Neural progenitor cell (in vitro differentiated cells): ENCODE results near the gene PRDM4. TPM values are rescaled to one million over a fixed set of nuclear protein-coding genes. Genes with fewer than 3 reads are reported as not detected.
A peak's percentile ranks its signal among the peaks of the same experiment; 100 is the strongest.

Source experiments
- DNase-seq: peaks from one replicate; pipeline ENCODE4 v3.0.0-alpha.2; 2016; ENCODE audit warnings: low spot score
- H2AFZ ChIP-seq: fragments of 200-600 bp; sonication (generic); replicated peaks from 2 replicates; pipeline ENCODE4 v1.6.1; 2016; ENCODE audit warnings: antibody characterized with exemption
- H3F3A ChIP-seq: fragments of 200-600 bp; sonication (generic); 2 replicates; pipeline ENCODE4 v1.6.1; 2016; ENCODE audit warnings: antibody characterized with exemption, low read depth
- H3K27ac ChIP-seq: fragments of 200-600 bp; sonication (generic); 2 replicates; pipeline ENCODE4 v1.5.1; 2016; ENCODE audit warnings: mild to moderate bottlenecking
- H3K27me3 ChIP-seq: fragments of 200-600 bp; sonication (generic); 2 replicates; pipeline ENCODE4 v1.6.1; 2016; ENCODE audit warnings: mild to moderate bottlenecking, moderate library complexity
- H3K36me3 ChIP-seq: fragments of 200-600 bp; sonication (generic); 2 replicates; pipeline ENCODE4 v1.5.1; 2016
- H3K4me1 ChIP-seq: fragments of 200-600 bp; sonication (generic); 2 replicates; pipeline ENCODE4 v1.6.1; 2016; ENCODE audit warnings: mixed run types
- H3K4me2 ChIP-seq: fragments of 200-600 bp; sonication (generic); 2 replicates; pipeline ENCODE4 v1.6.1; 2016
- H3K4me3 ChIP-seq: fragments of 200-600 bp; sonication (generic); 2 replicates; pipeline ENCODE4 v1.5.1; 2016
- H3K79me2 ChIP-seq: fragments of 200-600 bp; sonication (generic); 2 replicates; pipeline ENCODE4 v1.6.1; 2016; ENCODE audit warnings: low read depth
- H3K9ac ChIP-seq: fragments of 200-600 bp; sonication (generic); 2 replicates; pipeline ENCODE4 v1.6.1; 2016
- H3K9me3 ChIP-seq: fragments of 200-600 bp; sonication (generic); 2 replicates; pipeline ENCODE4 v1.5.1; 2016; ENCODE audit warnings: low read depth
- H4K20me1 ChIP-seq: fragments of 200-600 bp; sonication (generic); 2 replicates; pipeline ENCODE4 v1.6.1; 2016; ENCODE audit warnings: low read depth
- H3K27ac Mint-ChIP-seq: 3 replicates; pipeline ENCODE4 v1.8.0; 2021; ENCODE audit warnings: mixed read lengths
- H3K27me3 Mint-ChIP-seq: 2 replicates; pipeline ENCODE4 v1.8.0; 2022; ENCODE audit warnings: low read depth, mild to moderate bottlenecking, inconsistent platforms, moderate library complexity, mixed read lengths; ENCODE audit not compliant: insufficient read depth
- H3K36me3 Mint-ChIP-seq: 3 replicates; pipeline ENCODE4 v1.8.0; 2021; ENCODE audit warnings: mixed read lengths
- H3K4me1 Mint-ChIP-seq: 3 replicates; pipeline ENCODE4 v1.8.0; 2021; ENCODE audit warnings: mixed read lengths
- H3K4me3 Mint-ChIP-seq: 3 replicates; pipeline ENCODE4 v1.8.0; 2021; ENCODE audit warnings: mild to moderate bottlenecking, moderate library complexity, mixed read lengths
- H3K9me3 Mint-ChIP-seq: 3 replicates; pipeline ENCODE4 v1.8.0; 2020; ENCODE audit warnings: mixed read lengths
- EZH2 ChIP-seq: fragments of 200-600 bp; sonication (generic); IDR thresholded peaks from 2 replicates; pipeline ENCODE4 v1.6.1; 2017; ENCODE audit warnings: antibody characterized with exemption, mild to moderate bottlenecking, moderate library complexity
- EZH2phosphoT487 ChIP-seq: fragments of 200-600 bp; sonication (generic); IDR thresholded peaks from 2 replicates; pipeline ENCODE4 v1.6.1; 2017; ENCODE audit warnings: antibody characterized with exemption
- total RNA-seq: library from RNA; depleted of rRNA; stranded (reverse); fragments of >200 nt; gene quantifications from 2 replicates; pipeline ENCODE4 v1.2.3, GENCODE V29; 2015; ENCODE audit warnings: low replicate concordance
- TF ChIP-seq, protein P1 (sequence below): fragments of 200-600 bp; sonication (generic); IDR thresholded peaks from 2 replicates; pipeline ENCODE4 v1.5.1; 2017; ENCODE audit warnings: antibody characterized with exemption, mild to moderate bottlenecking

PRDM4 gene
- total RNA-seq, 1 donor from 2014 or later, result 19.3 TPM

DNA sequence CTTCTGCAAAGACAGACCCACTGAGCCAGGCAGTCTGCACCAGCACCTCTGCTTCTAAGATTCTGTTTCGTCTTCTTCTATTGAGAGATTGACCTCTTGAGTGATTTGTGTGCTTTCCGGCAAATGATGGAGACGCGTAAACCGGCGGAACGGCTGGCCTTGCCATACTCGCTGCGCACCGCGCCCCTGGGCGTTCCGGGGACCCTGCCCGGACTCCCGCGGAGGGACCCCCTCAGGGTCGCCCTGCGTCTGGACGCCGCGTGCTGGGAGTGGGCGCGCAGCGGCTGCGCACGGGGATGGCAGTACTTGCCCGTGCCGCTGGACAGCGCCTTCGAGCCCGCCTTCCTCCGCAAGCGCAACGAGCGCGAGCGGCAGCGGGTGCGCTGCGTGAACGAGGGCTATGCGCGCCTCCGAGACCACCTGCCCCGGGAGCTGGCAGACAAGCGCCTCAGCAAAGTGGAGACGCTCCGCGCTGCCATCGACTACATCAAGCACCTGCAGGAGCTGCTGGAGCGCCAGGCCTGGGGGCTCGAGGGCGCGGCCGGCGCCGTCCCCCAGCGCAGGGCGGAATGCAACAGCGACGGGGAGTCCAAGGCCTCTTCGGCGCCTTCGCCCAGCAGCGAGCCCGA is 14.3 kb upstream of the PRDM4 start:
- Mint-ChIP-seq H3K27me3 (peaks cover 65% of the 10 kb centered on the region), H3K9me3 (no peaks in the 10 kb centered on the region), H3K27ac (no peak overlapping the region), H3K4me3 (peak overlapping the region; percentile 78), H3K36me3 (no peaks in the 10 kb centered on the region), H3K4me1 (peaks cover 4% of the 10 kb centered on the region)
- peak overlapping the region; percentile 79 for H2AFZ ChIP-seq
- peaks cover 9% of the 10 kb centered on the region for H3F3A ChIP-seq
- peak; percentile 79 for TF ChIP-seq EZH2
- TF ChIP-seq EZH2phosphoT487, result peak; percentile 76
- TF ChIP-seq, protein P1, sequence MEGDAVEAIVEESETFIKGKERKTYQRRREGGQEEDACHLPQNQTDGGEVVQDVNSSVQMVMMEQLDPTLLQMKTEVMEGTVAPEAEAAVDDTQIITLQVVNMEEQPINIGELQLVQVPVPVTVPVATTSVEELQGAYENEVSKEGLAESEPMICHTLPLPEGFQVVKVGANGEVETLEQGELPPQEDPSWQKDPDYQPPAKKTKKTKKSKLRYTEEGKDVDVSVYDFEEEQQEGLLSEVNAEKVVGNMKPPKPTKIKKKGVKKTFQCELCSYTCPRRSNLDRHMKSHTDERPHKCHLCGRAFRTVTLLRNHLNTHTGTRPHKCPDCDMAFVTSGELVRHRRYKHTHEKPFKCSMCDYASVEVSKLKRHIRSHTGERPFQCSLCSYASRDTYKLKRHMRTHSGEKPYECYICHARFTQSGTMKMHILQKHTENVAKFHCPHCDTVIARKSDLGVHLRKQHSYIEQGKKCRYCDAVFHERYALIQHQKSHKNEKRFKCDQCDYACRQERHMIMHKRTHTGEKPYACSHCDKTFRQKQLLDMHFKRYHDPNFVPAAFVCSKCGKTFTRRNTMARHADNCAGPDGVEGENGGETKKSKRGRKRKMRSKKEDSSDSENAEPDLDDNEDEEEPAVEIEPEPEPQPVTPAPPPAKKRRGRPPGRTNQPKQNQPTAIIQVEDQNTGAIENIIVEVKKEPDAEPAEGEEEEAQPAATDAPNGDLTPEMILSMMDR, result peak; percentile 52
- peaks cover 6% of the 10 kb centered on the region for H3K4me1 ChIP-seq
- no peaks in the 10 kb centered on the region for H3K36me3 ChIP-seq
- no peaks in the 10 kb centered on the region for H3K9me3 ChIP-seq
- H3K79me2 ChIP-seq, result no peaks in the 10 kb centered on the region
- H3K9ac ChIP-seq, result no peak overlapping the region
- H3K4me3 ChIP-seq, result peak overlapping the region; percentile 53
- H3K27me3 ChIP-seq, result peaks cover 100% of the 10 kb centered on the region
- H3K27ac ChIP-seq, result no peak overlapping the region
- peak overlapping the region; percentile 94 for H3K4me2 ChIP-seq
- peaks cover 17% of the 10 kb centered on the region for H4K20me1 ChIP-seq
- peak; percentile 91 for DNase-seq

DNA sequence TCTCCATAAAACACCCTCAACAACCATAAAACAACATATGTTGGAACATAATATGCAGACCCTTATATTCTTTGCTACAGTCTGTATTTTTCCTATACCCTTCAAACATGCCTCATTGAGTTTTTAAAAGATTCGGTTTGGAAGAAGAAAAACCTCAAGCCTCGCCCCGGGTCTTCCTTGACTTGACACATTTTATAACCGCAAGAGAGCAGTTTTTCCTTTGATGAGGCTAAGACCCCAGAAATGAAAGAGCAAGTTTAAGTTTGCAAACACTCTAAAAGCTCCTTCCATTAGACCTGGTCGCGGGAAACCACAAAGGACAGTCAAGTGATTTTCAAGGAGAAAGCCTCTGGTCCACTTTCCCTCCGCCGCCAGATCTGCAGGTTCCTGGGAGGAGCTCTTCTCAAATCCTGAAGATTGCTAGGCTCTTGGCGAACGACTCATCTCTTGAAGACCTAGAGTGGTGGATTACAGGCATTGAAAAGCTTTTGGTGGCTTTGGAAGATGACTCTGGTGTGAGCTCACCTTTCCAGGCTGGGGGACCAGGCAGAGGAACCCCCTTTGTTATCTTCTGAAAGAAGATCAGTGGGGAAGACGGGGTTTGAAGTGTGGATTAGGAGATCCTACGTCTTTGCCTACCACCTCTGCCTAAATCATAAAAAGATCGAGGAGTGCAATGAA is 13.6 kb upstream of the PRDM4 start, which contains the start of gene ASCL4:
Gene ASCL4, plus strand, starts transcription at position 356 of the 681 bp plus-strand sequence. CDS start 515 bp downstream, outside the sequence.
- Mint-ChIP-seq H3K4me3 (peak within 1 kb of the TSS; percentile 78), H3K4me1 (peaks cover 4% of the 10 kb centered on the region), H3K36me3 (no peaks in the 10 kb centered on the region), H3K27me3 (peaks cover 63% of the 10 kb centered on the region), H3K27ac (no peak within 1 kb of the TSS), H3K9me3 (no peaks in the 10 kb centered on the region)
- H3K27me3 ChIP-seq, result peaks cover 100% of the 10 kb centered on the region
- H3K27ac ChIP-seq, result no peak within 1 kb of the TSS
- H4K20me1 ChIP-seq, result peaks cover 17% of the 10 kb centered on the region
- TF ChIP-seq EZH2, result no peak
- no peak for TF ChIP-seq EZH2phosphoT487
- H3F3A ChIP-seq, result peaks cover 9% of the 10 kb centered on the region
- peak; percentile 21 for DNase-seq
- H3K4me3 ChIP-seq, result peak within 1 kb of the TSS; percentile 53
- peaks cover 6% of the 10 kb centered on the region for H3K4me1 ChIP-seq
- H3K79me2 ChIP-seq, result no peaks in the 10 kb centered on the region
- no peaks in the 10 kb centered on the region for H3K36me3 ChIP-seq
- no peak within 1 kb of the TSS for H3K9ac ChIP-seq
- peak within 1 kb of the TSS; percentile 94 for H3K4me2 ChIP-seq
- H2AFZ ChIP-seq, result peak within 1 kb of the TSS; percentile 79
- no peaks in the 10 kb centered on the region for H3K9me3 ChIP-seq

DNA sequence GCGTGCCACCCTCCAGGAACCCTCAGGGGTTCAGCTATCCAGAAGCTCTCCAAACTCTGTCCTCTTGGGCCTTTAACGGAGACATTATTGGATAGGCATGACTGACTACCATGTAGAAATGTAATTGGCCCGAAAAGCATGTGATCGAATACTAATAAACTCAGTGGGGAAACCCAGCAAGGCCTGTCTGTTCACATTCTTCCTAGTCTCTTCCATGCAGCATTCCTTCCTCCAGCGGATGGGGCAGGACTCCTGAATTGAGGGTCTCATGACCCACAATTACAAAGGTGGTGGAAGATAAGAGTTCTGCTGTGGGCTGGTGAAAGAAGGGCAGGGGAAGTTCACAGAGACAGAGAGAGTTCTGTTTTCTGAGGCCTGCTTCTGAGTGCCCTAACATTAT is 6.5 kb upstream of the PRDM4 start:
- no peaks in the 10 kb centered on the region for H3K36me3 ChIP-seq
- H3K79me2 ChIP-seq, result no peaks in the 10 kb centered on the region
- no peak overlapping the region for H3K4me3 ChIP-seq
- no peak overlapping the region for H3K4me3 Mint-ChIP-seq
- H3K4me1 Mint-ChIP-seq, result no peaks in the 10 kb centered on the region
- no peaks in the 10 kb centered on the region for H3K9me3 Mint-ChIP-seq
- no peak overlapping the region for H3K27ac Mint-ChIP-seq
- H3F3A ChIP-seq, result no peaks in the 10 kb centered on the region
- no peaks in the 10 kb centered on the region for H4K20me1 ChIP-seq
- no peaks in the 10 kb centered on the region for H3K4me1 ChIP-seq
- H3K27me3 Mint-ChIP-seq, result peaks cover 14% of the 10 kb centered on the region
- H3K27me3 ChIP-seq, result peaks cover 56% of the 10 kb centered on the region
- no peak overlapping the region for H3K27ac ChIP-seq
- H3K4me2 ChIP-seq, result no peak overlapping the region
- TF ChIP-seq, protein P1, result no peak
- no peak for TF ChIP-seq EZH2
- no peak for TF ChIP-seq EZH2phosphoT487
- no peak overlapping the region for H2AFZ ChIP-seq
- DNase-seq, result no peak
- no peak overlapping the region for H3K9ac ChIP-seq
- no peaks in the 10 kb centered on the region for H3K9me3 ChIP-seq
- H3K36me3 Mint-ChIP-seq, result no peaks in the 10 kb centered on the region

DNA sequence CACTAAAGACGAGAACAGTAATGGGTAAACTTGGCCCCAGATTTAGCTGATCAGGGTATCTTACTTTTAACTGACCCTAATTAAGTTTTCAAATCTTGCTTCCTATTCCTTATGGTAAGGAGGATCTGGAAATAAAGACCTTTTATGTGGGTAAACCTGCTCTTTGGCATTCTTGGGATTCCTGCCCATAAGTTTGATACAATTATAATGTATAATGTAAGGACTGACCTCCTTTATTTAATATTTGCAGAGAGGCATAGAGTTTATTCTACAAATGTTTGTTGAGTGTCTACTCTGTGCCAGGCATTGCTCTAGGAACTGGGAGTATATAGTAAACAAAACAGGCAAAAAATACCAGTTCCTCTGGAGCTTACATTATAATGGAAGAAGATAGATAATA is 4.4 kb upstream of the PRDM4 start:
- no peaks in the 10 kb centered on the region for H3F3A ChIP-seq
- no peak overlapping the region for H3K27ac ChIP-seq
- Mint-ChIP-seq H3K9me3 (no peaks in the 10 kb centered on the region), H3K27me3 (peaks cover 9% of the 10 kb centered on the region), H3K27ac (no peak overlapping the region), H3K4me1 (peaks cover 7% of the 10 kb centered on the region), H3K36me3 (no peaks in the 10 kb centered on the region), H3K4me3 (no peak overlapping the region)
- peaks cover 42% of the 10 kb centered on the region for H3K27me3 ChIP-seq
- H3K9ac ChIP-seq, result no peak overlapping the region
- H3K4me3 ChIP-seq, result no peak overlapping the region
- TF ChIP-seq EZH2 (no peak), EZH2phosphoT487 (no peak)
- TF ChIP-seq, protein P1, result no peak
- H3K4me1 ChIP-seq, result no peaks in the 10 kb centered on the region
- peaks cover 1% of the 10 kb centered on the region for H4K20me1 ChIP-seq
- peaks cover 4% of the 10 kb centered on the region for H3K79me2 ChIP-seq
- no peak overlapping the region for H2AFZ ChIP-seq
- DNase-seq, result no peak
- no peaks in the 10 kb centered on the region for H3K36me3 ChIP-seq
- H3K9me3 ChIP-seq, result no peaks in the 10 kb centered on the region
- no peak overlapping the region for H3K4me2 ChIP-seq
